Stimulated activated CD8-positive, alpha-beta memory T cell treated with anti-CD3 and anti-CD28 coated beads, Interleukin-7, amount 100 ng/mL, for 48 hours (primary cell): ENCODE data around the gene HCFC1.

ENCODE experiments used
- DNase-seq, 2 donors: peaks; one replicate each; pipeline ENCODE4 v3.0.0-alpha.2; 2020; ENCODE audit warnings: low read depth in 1 of 2; ENCODE audit errors: extremely low read depth in 1 of 2

Gene HCFC1

DNA sequence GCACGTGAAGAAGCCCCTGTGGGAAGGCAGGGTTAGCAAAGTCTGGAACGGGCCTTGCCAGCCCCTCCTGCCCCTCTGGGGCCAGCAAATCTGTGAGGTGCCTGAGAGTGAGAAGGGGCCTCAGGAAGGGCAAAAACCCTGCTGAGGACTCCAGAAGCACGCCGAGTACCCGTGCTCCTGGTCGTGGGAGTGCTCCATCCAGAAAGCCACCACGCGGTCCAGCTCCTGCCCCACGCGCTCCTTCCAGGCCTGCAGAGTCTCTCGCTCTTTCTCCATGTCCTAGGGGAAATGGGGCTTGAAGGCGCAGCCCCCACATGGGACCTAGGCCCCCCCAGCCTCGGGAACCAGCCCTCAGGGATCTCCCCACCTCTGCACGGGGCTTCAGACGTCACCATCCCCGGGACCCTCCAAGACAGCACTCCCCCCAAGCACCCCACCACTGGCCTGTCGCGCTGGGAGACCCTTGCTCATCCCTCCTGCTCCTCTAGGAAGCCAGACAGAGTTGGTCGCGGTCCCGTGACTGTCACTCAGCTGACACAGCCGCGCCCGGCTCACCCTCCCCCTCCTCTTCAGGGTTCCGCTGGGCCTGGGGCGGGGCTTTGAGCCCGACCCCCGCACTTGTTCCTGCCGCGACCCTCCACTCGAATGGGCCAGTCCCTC lies 27.3 kb downstream of the HCFC1 start, which contains the start of gene RENBP:
RENBP (minus strand) TSS at position 504 of the 660 bp plus-strand sequence; CDS start at position 471, 33 bp downstream.
- no peak for DNase-seq

DNA sequence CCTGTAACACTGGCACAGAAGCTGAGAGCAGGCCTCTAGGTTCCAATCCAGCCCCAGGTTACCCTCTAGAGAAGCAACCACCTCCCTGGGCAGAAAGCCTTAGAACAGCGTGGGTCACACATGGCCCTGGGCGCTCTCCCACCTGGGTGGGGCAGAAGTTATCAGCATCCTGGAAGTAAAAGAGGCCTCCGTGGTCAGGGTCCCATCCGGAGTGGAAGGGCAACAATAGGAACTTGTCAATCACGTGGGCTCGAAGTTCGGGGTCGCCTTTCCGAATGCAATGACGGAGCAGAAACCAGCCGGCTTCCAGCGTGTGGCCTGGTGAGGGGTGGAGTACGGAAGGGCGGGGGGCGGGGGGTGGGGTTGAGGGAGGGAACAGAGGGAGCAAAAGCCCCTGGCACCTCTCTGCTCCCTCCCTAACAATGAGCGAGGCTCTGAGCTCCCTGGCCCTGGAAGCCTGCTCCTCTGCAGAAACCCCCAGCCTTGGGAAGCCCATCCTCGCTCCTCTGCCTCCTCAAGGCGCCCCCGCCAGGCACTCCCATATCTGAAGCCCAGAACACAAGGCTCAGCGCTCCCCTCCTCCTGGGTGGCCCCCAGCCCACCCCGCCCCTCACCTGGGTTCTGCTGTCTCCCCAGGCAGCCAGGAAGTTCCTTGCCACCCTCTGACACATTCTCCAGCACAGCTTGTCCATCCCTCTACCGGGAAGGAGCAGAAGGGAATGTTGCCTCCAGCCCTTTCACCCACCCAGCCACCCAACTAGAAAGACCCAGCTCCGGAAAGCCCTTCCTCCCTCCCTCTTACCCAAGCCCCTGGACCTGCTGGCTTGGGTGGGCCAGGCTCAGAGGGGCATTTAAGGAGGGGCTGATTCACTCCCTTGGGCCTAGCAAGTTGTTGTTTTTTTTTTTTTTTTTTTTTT lies 30.0 kb downstream of the HCFC1 start:
- no peak for DNase-seq

DNA sequence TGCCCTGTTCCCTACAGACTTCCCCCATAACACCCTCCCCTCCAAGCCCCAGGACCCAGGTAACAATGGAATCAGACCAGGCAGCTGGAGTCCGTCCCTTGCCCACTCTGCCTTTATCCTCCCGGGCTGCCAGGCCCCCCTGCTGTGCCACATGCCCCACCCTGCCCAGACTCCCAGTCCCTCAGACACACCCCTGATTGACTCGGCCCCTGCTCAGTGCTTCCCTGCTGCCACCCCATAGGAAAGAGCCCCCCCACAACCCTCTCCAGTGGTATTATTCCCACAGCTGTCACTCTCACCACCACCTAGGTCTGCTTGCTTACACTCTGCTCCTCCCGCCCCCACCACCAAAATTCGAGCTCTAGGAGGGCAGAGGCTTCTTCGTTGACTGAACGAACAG lies 32.0 kb downstream of the HCFC1 start:
- DNase-seq, result no peak

DNA sequence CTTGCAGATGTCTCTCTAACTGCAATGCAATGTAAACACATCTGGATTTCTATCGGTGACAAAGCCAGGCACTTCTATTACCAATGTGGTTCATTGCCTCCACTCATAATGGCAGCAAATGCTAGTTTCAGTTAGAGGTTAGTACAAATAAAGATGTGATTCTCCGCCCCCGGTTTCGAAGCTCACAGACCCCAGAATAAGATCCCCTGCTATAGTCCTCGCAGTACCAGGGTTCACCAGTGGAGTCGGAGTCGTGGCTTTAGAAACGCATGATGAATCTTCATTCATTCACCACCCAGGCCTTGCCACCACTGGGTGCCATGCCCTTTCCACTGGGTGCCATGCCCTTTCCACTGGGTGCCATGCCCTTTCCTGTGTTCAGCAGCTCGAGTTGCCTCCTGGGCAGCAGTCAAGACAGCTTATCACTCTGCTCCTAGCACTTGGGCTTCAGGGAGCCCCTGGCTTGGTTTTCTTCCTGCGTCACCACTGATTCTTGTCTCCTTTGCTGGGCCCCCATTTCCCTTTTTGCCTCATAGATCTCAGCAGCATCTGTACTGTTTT lies 33.3 kb downstream of the HCFC1 start:
- no peak for DNase-seq

DNA sequence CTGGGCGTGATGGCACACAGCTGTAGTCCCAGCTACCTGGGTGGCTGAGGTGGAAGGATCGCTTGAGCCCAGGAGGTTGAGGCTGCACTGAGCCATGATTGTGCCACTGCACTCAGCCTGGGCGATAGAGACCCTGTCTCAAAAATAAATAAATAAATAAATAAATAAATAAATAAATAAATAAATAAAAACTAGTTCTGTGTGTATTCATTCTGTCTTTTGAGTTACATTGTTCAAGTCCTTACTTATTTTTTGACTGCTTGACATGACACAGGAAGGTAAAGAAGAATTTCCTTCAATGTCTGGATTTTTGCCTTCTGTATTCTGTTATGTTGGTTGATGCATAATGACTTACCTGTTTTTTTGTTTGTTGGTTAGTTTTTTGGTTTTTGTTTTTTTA lies 34.6 kb downstream of the HCFC1 start:
- no peak for DNase-seq

DNA sequence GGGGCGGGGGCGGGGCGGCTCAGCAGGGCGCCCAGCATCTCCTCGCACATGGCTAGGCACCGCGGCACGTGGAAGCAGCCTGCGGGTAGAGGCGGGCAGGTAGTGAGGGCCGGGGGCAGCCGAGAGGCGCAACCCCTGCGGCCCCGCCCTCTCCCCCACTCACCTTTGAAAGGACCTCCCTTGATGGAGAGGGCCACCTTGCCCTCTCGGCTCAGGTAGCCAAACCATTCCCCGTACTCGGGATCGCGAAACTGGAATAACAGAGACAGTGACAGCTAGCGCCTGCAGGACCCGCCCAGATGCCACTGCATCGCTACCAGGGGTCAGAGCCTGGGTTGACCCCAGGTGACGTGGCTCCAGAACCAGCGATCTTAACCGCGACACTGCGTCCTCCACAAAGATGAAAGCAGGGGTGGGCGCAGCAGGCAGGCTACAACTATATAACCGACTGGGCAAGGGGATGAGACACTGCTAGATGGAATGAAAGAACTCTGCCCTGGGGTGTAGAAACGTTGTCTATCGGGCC lies 36.2 kb downstream of the HCFC1 start:
- no peak for DNase-seq

DNA sequence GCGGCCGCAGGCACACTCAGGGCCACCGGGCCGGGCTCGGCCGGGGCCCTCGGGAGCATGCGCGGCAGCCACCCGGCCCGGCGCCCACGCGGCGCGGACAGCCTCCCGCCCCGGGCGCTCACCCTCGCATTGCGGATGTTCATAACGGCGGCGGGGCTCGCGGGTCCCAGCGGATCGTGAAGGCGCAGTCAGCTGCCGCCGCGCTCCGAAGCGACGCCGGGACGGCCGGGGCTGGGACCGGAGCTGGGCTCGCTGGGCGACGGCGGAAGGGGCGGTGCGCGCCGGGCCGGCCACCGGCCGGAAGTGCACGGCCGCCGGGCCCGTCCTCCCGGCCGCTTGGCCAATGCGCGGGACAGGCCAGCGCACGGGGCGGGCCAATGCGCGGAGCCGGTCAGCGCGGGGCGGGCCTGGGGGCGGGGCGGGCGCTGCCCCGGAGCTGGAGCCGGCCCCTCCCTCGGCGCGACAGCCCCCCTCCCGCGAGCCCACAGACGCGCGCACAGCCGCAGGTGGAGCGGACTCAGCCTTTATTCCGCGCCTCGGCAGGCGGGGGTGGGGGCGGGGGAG lies 36.8 kb downstream of the HCFC1 start, which contains the start of gene NAA10:
NAA10 (minus strand) TSS at position 276 of the 564 bp plus-strand sequence; CDS start at position 143, 133 bp downstream.
- DNase-seq, result peak in 1 of 2 donors; percentile 63

DNA sequence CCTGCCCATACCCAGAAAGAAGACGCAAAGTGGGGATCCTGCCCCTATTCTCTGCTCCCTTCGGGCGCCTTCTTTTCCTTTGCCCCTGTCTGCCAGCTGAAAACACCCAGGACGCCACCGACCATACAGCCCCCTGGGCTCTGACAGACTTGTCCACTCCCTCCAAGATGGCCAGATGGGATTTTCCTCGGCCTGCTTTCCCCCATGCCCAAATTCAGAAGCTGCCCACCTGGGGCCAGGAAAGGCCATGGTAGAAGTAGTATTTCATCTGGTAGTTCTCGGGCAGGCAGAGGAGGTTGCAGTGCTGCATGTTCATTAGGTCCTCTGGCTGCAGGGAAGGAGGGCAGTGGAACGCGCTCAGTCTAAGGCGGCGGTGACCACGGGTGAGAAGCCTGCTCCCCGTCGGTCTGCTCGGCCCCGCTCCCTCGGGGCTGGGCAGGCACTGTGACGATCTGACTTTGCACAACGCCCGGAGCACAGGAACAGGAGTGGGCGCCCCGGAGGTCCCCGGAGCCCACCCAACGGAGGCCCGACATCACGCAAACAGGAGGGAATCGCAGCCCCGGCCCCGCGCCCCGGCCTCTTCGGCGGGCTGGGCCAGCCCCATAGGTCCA lies 37.4 kb downstream of the HCFC1 start:
- no peak for DNase-seq

DNA sequence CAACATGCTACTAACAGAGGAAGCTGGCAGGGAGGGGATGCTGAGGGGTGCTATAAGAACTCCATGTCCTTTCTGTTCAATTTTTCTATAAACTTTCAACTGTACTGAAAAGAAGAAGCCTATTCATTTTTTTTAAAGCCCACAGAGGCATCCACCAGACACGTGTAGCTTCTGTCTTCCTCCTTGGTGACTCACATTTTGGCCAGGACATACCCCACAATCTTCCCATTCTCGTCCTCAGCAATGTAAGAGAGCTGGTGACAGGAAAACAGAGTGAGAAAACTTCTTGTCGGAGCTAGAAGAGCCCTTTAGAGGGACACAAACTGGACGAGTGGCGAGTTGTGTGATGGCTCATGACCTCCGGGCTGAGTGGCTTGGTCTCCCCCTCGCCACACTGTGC lies 37.9 kb downstream of the HCFC1 start:
- DNase-seq, result no peak

DNA sequence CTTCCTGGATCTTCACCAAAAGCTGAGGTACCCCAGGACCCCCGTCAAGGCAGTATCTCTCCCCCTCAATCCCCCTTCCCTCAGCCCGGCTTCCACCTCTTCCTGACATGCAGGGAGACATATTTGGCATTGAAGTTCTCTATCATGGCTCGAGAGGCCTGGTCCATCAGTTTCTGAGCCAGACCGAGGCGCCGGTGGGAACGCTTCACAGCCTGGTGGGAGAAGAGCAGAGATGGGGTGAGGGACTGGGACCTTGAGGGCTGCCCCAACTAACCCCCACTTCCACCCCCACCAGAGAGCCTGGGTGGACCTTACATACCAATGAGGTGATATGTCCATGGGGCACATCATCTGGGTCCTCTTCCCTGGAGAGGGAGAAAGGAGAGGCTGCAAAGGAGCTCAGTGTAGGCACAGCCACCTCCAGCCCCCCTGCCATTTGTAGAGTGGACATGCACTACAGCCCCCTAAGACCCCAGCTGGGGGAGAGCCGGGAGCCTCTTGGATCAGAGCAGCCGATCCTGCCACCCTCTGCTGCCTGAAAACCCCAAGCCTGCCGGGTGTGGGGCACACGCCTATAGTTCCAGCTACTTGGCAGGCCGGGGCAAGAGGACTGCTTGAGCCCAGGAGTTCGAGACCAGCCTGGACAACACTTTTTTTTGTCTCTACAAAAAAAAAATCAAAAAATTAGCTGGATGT lies 39.2 kb downstream of the HCFC1 start:
- DNase-seq, result no peak

DNA sequence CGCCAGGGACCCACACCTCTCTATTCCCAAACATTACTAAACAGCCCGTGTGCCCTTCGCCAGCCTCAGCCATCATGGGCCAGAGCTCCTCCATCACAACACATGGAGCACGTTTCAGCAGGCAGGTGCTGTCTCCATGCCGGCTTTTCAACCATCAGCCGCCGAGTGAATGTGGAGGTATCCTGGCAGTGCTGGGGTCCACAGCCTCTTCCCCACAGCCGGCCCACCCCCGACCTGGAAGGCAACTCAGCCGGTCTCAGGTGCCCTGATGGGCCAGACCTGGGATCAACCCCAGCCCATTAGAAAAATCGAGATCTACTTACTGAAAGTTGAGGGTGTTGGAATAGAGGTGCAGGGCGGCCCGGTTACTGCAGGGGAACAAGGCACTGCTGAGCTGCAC lies 39.9 kb downstream of the HCFC1 start:
- no peak for DNase-seq

DNA sequence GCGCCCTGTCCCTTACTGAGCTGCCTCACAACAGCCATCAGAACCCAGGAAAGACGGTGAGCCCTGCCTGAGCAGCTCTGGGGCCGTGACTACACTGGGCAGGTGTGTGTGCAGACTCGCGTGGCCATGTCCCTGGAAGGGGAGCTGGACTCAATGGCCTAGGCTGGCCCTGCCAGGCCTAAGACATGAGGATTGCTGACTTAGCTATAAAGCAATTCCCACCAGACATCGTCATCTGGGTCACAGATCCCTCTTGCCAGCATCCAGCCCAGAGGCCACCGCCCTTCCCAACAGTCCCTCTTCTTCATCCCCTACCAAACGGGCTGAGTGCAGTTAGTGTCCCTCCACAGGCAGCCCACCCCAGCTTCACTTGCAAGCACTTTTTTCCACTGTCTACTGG lies 40.5 kb downstream of the HCFC1 start:
- DNase-seq, result no peak

DNA sequence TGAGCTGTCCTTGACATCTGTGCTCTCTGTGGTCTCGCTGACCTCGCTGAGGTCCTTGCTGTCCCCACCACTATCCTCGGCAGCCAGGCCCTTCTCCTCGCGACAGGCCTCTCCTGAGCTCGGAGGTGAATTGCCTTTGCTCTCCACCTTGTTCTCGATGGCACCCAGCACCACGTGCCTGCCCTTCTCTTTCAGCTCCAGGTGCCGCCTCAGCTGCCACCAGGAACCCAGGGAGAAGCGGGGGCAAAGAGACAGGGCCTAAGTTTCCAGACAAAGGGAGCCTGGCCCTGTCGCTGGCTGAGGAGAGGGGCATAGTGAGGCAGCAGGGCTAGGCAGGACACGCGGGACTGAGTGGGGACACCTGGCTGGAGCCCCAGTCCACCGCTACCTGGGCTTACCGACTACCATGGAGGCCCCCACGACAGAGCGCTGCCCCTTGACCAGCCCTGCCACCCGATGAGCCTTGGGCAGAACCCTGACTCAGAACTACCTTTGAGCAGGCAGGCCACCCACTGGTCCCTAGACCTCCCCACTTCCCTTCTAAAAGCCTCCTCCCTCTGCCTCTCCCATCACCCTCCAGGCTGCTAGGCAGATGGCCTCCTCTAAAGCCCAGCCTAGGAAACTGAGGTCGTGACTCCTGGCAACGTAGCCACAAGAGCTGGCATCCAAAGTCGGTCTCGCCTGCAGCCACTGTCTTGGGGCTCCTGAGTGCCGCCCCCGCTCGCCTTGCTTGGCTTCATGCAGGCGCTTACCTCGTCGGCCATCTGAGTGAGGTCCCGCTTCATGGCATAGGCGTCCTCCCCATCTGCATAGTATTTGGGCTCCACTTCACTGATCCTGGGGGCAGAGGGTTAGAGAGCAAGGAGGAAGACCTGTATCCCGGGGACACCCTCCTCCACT lies 41.4 kb downstream of the HCFC1 start:
- no peak for DNase-seq

DNA sequence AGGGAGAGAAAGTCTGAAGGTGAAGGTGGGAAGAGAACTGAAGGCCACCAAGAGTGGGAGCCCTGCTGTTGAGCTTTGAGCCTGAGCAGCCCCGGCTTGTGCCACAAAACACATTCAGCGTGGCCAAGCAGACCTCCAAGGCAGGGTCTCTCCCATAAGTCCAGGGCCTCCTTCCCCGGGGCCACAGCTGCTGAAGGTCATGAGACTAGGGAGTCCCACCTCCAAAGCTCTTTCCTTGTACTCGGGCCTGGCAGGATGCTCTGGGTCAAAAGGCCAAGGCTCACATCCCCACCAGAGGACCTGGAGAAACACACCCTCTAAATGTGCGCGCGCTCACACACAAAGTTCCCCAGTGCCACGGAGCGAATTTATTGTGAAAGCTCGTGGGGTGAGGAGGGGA lies 42.0 kb downstream of the HCFC1 start:
- DNase-seq, result no peak

DNA sequence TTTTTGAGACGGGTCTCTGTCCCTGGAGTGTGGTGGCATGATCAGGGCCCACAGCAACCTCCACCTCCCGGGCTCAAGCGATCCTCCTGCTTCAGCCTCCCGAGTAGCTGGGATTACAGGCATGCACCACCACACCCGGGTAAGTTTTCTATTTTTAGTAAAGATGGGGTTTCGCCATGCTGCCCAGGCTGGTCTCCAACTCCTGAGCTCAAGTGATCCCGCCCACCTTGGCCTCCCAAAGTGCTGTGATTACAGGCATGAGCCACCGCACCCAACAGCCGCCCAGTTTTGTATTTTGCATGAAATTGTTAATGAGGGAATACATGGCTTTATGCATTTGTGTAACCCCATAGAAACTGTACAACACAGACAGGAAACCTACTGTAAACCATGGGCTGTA lies 42.8 kb downstream of the HCFC1 start:
- DNase-seq, result no peak

DNA sequence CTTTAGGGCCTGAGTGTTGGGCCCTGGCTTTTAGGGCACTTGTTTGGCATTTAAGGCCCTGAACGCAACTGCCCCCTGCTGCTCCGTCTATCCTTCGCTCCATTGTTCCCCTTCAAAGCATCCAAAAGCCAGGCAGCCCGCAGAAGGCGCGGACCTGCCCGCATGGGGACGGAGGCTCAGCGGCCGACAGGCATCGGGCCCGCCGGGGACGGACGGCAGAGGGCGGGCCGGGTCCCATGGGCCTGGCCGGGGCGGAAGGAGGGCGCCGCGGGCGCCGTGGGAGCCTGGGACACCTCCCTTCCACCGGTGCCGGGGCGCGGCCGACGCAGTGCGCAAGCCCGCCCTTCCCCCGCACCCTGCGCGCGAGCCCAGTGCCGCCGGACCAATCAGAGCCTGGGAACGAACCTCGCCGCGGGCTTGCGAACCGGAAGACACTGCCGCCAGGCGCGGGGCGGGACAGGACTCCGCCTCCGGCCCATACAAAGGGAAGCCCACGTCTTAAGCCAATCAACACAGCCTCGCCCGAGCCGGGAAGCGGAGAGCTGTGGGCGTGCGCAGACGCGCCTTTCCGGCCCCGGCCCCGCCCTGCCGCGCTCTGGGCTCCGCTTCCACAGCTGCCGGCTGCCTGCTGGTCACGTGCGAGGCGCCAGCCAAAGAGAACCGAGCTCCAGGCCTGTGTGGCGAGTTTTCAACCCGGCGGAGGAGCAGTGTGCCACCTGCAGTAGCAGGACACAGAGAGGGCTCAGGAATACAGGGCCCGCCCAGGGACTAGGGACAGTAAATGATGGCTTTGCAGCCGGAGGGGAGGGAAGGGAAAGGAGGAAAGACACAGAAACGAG lies 43.5 kb downstream of the HCFC1 start:
- peak; percentile 85 to 96 for DNase-seq

DNA sequence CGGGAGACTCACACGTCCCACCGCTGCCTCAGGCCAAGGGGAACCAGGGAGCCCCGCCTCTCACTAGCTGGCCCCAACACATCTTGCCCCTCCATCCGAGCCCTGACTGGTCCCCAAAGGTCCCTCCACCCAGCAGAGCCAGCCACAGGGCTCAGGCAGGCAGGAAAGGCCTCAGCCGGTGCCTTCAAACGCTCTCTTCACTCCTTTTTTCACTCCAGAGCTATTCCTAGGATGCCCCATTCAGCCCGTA lies 44.0 kb downstream of the HCFC1 start:
- DNase-seq, result no peak

DNA sequence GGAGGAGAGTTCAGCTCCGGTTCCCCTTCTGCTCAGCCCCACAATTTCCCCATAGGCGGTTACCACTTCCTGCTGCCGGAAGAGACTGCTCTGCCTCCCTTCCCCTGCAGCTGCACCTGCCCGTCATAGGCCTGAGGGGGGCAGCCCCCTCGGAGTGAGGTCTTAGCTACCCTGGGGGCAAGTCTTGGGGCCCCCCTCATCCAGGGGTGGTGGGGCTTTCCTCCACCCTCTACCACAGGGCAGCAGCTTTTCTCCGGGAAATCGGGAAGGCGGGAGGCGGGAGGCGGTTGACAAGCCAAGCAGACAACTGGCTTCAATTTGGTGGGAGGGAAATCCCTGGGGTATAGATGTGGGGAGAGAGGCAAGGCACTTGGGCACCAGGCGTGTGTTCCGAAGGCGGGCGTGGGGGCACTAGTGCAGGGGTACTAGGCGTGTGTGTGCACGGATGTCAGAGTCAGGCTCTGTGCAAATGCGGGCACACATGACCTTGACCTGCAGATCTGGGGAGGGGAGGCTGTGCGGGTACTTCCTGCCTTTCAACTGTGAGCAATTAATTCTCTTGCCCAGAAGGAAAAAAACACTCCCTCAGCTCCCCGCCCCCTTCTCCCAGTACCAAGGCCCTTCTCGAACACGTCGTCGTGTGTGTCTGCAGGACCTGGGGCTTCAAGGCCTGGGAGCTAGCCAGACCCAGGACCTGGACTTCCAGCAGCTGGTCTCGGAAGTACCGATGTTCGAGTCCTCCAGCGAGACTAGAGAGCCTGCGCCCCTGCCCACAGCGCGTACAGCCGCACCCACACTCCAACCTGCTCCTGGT lies 44.6 kb downstream of the HCFC1 start:
- DNase-seq, result peak; percentile 53 to 70
